CD4-positive, CD25-positive, alpha-beta regulatory T cell (primary cell): ENCODE measurements around the gene TSPAN3. TPM values are rescaled to one million over a fixed set of nuclear protein-coding genes. Genes with fewer than 3 reads are reported as not detected.

Experiments used
- ATAC-seq, 2 donors: fragments of 150-1000 bp; cut with Tn5 transposase; one replicate each; pipeline ENCODE4 v1.10.0; 2021; ENCODE audit warnings: low read depth in 2 of 2, moderate number of reproducible peaks in 2 of 2, moderate library complexity in 1 of 2
- DNase-seq, 3 donors: peaks; one replicate each; pipeline versions ENCODE4 v3.0.0 to v3.0.0-alpha.2; 2012 to 2022; ENCODE audit warnings: mixed read lengths in 1 of 3
- H3K27ac ChIP-seq: one replicate; pipeline ENCODE4 v1.7.0; 2013; ENCODE audit warnings: mild to moderate bottlenecking, low read length; ENCODE audit not compliant: insufficient read depth, poor library complexity, severe bottlenecking
- H3K27me3 ChIP-seq: one replicate; pipeline ENCODE4 v1.7.0; 2013; ENCODE audit warnings: low read length; ENCODE audit not compliant: control insufficient read depth, insufficient read depth
- H3K36me3 ChIP-seq: one replicate; pipeline ENCODE4 v1.7.0; 2013; ENCODE audit warnings: mild to moderate bottlenecking, low read length, moderate library complexity; ENCODE audit not compliant: control insufficient read depth, insufficient read depth
- H3K4me1 ChIP-seq: 2 replicates; pipeline ENCODE4 v1.7.0; 2013; ENCODE audit warnings: mild to moderate bottlenecking, low read length; ENCODE audit not compliant: insufficient read depth, control insufficient read depth, poor library complexity, severe bottlenecking
- H3K4me3 ChIP-seq: one replicate; pipeline ENCODE4 v1.7.0; 2013; ENCODE audit warnings: low read depth, mild to moderate bottlenecking, low read length, moderate library complexity
- H3K9me3 ChIP-seq, 2 experiments: 1 replicate in 1 of 2; 2 replicates in 1 of 2; pipeline ENCODE4 v1.7.0; 2013; ENCODE audit warnings: low read length in 2 of 2, mild to moderate bottlenecking in 1 of 2, moderate library complexity in 1 of 2; ENCODE audit not compliant: control insufficient read depth in 2 of 2
- H3K27ac Mint-ChIP-seq, 3 donors: one replicate each; pipeline ENCODE4 v1.8.0; 2020 to 2022; ENCODE audit warnings: mild to moderate bottlenecking in 3 of 3, mixed read lengths in 3 of 3, moderate library complexity in 2 of 3
- H3K27me3 Mint-ChIP-seq: one replicate; pipeline ENCODE4 v1.8.0; 2022; ENCODE audit warnings: mild to moderate bottlenecking, mixed read lengths
- H3K36me3 Mint-ChIP-seq: one replicate; pipeline ENCODE4 v1.8.0; 2020; ENCODE audit warnings: mixed read lengths
- H3K4me1 Mint-ChIP-seq, 4 donors: one replicate each; pipeline ENCODE4 v1.8.0; 2020 to 2022; ENCODE audit warnings: mixed read lengths in 4 of 4, mild to moderate bottlenecking in 1 of 4
- H3K4me3 Mint-ChIP-seq, 4 donors: one replicate each; pipeline ENCODE4 v1.8.0; 2020 to 2022; ENCODE audit warnings: mild to moderate bottlenecking in 4 of 4, mixed read lengths in 4 of 4, moderate library complexity in 3 of 4
- H3K9me3 Mint-ChIP-seq, 7 donors: one replicate each; pipeline ENCODE4 v1.8.0; 2020 to 2022; ENCODE audit warnings: mixed read lengths in 7 of 7, mild to moderate bottlenecking in 3 of 7, moderate library complexity in 2 of 7
- polyA plus RNA-seq, 4 donors: library from polyadenylated mRNA; unstranded; fragments of 300-500 nt; fragmentation: Illumina TruSeq; gene quantifications; one replicate each; pipeline ENCODE4 v1.2.3, GENCODE V29; 2021
- total RNA-seq: library from RNA; stranded (reverse); gene quantifications from one replicate; pipeline ENCODE4 v1.2.3, GENCODE V29; 2022

TSPAN3 gene
- total and polyA plus RNA-seq, 5 donors from 2014 or later, result 5.4 to 31.0 (median 24.2) TPM

GRCh38 chr15:77026501-77027110, 44.3 kb downstream of the TSPAN3 start:
- no peak overlapping the region for H3K4me3 Mint-ChIP-seq
- ATAC-seq, result no peak
- Histone ChIP-seq H3K4me1 (peaks cover 7% of the 10 kb centered on the region), H3K27ac (no peak overlapping the region), H3K4me3 (no peak overlapping the region), H3K9me3 (no peaks in the 10 kb centered on the region), H3K36me3 (peaks cover 58% of the 10 kb centered on the region), H3K27me3 (no peaks in the 10 kb centered on the region)
- H3K4me1 Mint-ChIP-seq, result peaks cover 4 to 21% (median 15%) of the 10 kb centered on the region in 4 donors
- H3K36me3 Mint-ChIP-seq, result no peaks in the 10 kb centered on the region
- DNase-seq, result no peak
- no peak overlapping the region for H3K27ac Mint-ChIP-seq
- peaks cover 0 to 1% (median 0%) of the 10 kb centered on the region in 7 donors for H3K9me3 Mint-ChIP-seq
- H3K27me3 Mint-ChIP-seq, result no peaks in the 10 kb centered on the region

GRCh38 chr15:77025941-77026411, 44.9 kb downstream of the TSPAN3 start:
- no peak overlapping the region for H3K4me3 Mint-ChIP-seq
- H3K9me3 Mint-ChIP-seq, result peaks cover 0 to 1% (median 0%) of the 10 kb centered on the region in 7 donors
- Histone ChIP-seq H3K27me3 (no peaks in the 10 kb centered on the region), H3K9me3 (no peaks in the 10 kb centered on the region), H3K4me3 (no peak overlapping the region), H3K4me1 (peaks cover 14% of the 10 kb centered on the region), H3K27ac (no peak overlapping the region), H3K36me3 (peaks cover 59% of the 10 kb centered on the region)
- DNase-seq (no peak), ATAC-seq (no peak)
- peak overlapping the region in 2 of 3 donors; percentile 47 to 63 for H3K27ac Mint-ChIP-seq
- no peaks in the 10 kb centered on the region for H3K36me3 Mint-ChIP-seq
- no peaks in the 10 kb centered on the region for H3K27me3 Mint-ChIP-seq
- H3K4me1 Mint-ChIP-seq, result peaks cover 4 to 27% (median 18%) of the 10 kb centered on the region in 4 donors

GRCh38 chr15:77025083-77025901, 45.6 kb downstream of the TSPAN3 start:
- Histone ChIP-seq H3K27me3 (no peaks in the 10 kb centered on the region), H3K4me1 (peaks cover 20% of the 10 kb centered on the region), H3K27ac (no peak overlapping the region), H3K36me3 (peaks cover 59% of the 10 kb centered on the region), H3K4me3 (no peak overlapping the region), H3K9me3 (no peaks in the 10 kb centered on the region)
- peaks cover 0 to 1% (median 0%) of the 10 kb centered on the region in 7 donors for H3K9me3 Mint-ChIP-seq
- no peaks in the 10 kb centered on the region for H3K27me3 Mint-ChIP-seq
- no peaks in the 10 kb centered on the region for H3K36me3 Mint-ChIP-seq
- H3K4me3 Mint-ChIP-seq, result no peak overlapping the region
- ATAC-seq, result no peak
- DNase-seq, result peak in 1 of 3 donors; percentile 0
- H3K4me1 Mint-ChIP-seq, result peaks cover 4 to 34% (median 21%) of the 10 kb centered on the region in 4 donors
- H3K27ac Mint-ChIP-seq, result peak overlapping the region in 2 of 3 donors; percentile 47 to 63

- Histone ChIP-seq H3K36me3 (peaks cover 56% of the 10 kb centered on the region), H3K9me3 (no peaks in the 10 kb centered on the region), H3K27me3 (no peaks in the 10 kb centered on the region), H3K4me1 (peaks cover 21% of the 10 kb centered on the region), H3K4me3 (no peak overlapping the region), H3K27ac (peak overlapping the region; percentile 3)
- Mint-ChIP-seq H3K9me3 (no peaks in the 10 kb centered on the region), H3K27me3 (no peaks in the 10 kb centered on the region), H3K4me1 (peaks cover 4 to 42% (median 27%) of the 10 kb centered on the region in 4 donors), H3K27ac (peak overlapping the region in 1 of 3 donors; percentile 42), H3K4me3 (no peak overlapping the region), H3K36me3 (peaks cover 4% of the 10 kb centered on the region)
- DNase-seq, result peak; percentile 45 to 58 (median 47)
- ATAC-seq, result peak in 1 of 2 donors; percentile 50
Observed at GRCh38 chr15:77024273-77025082, 46.4 kb downstream of the TSPAN3 start.

- Mint-ChIP-seq H3K36me3 (peaks cover 4% of the 10 kb centered on the region), H3K27ac (peak overlapping the region in 2 of 3 donors; percentile 74 to 76), H3K27me3 (no peaks in the 10 kb centered on the region), H3K4me3 (peak overlapping the region in 3 of 4 donors; percentile 5 to 21 (median 16)), H3K9me3 (no peaks in the 10 kb centered on the region), H3K4me1 (peaks cover 4 to 45% (median 28%) of the 10 kb centered on the region in 4 donors)
- Histone ChIP-seq H3K36me3 (peaks cover 56% of the 10 kb centered on the region), H3K9me3 (no peaks in the 10 kb centered on the region), H3K4me1 (peaks cover 21% of the 10 kb centered on the region), H3K27ac (no peak overlapping the region), H3K27me3 (no peaks in the 10 kb centered on the region), H3K4me3 (no peak overlapping the region)
- ATAC-seq (no peak), DNase-seq (no peak)
Observed at GRCh38 chr15:77023576-77024272, 47.2 kb downstream of the TSPAN3 start.

GRCh38 chr15:77022646-77023575, 48.0 kb downstream of the TSPAN3 start:
- Histone ChIP-seq H3K4me1 (peaks cover 21% of the 10 kb centered on the region), H3K27ac (peak overlapping the region; percentile 64), H3K9me3 (no peaks in the 10 kb centered on the region), H3K36me3 (peaks cover 58% of the 10 kb centered on the region), H3K4me3 (no peak overlapping the region), H3K27me3 (no peaks in the 10 kb centered on the region)
- peak overlapping the region in 2 of 4 donors; percentile 5 to 70 for H3K4me3 Mint-ChIP-seq
- peaks cover 4 to 53% (median 28%) of the 10 kb centered on the region in 4 donors for H3K4me1 Mint-ChIP-seq
- no peaks in the 10 kb centered on the region for H3K9me3 Mint-ChIP-seq
- peak overlapping the region; percentile 74 to 93 (median 92) for H3K27ac Mint-ChIP-seq
- ATAC-seq, result no peak
- peaks cover 4% of the 10 kb centered on the region for H3K36me3 Mint-ChIP-seq
- no peaks in the 10 kb centered on the region for H3K27me3 Mint-ChIP-seq
- no peak for DNase-seq
